ENCODE measurements around the gene GHRH.

Gene GHRH

DNA sequence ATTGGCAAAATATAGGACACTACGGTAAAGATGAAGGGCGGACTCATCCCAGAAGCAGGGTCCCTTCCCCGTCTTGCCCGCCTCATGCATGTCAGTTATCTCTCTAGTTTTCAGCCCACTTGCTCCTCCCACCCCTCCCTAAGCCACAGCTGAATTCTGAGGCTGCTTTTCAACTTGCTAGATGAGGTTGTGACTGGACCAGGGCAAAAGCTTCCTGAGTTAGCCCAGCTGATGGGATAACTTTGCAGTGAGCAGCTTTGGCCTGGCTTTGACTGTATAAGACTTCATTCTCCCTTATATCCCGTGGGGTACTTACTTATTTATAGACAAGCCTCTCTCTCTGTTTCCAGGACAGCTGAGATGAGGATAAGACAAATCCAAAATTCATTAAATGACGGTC is 23.2 kb downstream of the GHRH start:
- no peak for DNase-seq (ENCODE audit: low read depth in 2 of 2)

DNA sequence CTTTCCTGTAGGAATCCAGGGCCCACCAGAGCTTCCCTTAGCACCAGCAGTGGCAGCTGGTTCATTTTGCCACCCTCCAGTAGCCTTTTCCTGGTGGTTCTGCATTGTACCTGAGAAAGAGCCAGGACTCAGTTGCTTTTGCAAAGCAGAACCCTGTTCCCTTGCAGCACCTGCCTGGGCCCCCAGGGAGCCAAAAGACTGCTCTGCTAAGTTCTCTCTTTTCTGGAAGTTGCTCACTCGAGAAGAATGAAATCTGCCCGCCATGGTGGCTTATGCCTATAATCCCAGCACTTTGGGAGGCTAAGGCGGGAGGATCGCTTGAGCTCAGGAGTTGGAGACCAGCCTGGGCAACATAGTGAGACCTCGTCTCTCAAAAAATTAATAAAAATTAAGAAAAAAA is 24.0 kb downstream of the GHRH start:
- no peak for DNase-seq (ENCODE audit: low read depth in 2 of 2)

DNA sequence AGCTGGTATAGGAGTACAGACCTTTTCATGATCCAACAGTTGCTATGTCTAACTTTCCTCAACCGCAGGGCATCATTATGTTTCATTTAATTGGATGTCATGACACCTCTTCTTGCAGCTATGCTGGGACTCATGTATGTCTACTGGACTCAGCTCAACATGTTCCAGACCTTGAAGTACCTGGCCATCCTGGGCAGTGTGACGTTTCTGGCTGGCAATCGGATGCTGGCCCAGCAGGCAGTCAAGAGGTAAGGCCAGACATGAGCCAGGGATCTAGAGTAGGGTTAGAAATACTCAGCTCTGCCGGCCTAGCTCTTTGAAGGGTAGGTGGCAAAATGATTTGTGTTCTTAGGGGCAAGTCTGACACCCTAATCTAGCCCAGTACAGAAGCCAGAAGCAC is 25.2 kb downstream of the GHRH start:
- DNase-seq (ENCODE audit: low read depth in 2 of 2) = no peak

DNA sequence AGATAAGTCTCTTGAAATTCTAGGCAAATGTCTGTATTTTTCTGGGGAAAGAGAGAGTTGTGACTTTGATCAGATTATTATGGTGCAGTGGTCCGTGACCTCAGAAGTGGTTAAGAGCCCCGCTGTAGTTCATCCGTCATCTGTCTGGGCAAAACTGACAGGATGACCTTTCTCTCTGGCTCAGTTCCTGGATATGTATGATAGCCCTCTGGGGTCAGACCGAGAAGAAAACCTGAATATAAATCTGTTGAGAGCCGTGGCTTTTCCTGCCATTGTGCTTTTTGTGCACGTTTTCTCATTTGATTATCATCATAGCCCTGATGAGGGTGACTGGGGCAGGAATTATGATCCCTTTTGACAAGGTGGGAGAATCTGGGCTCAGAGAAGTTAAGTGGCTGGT is 26.5 kb downstream of the GHRH start:
- no peak for DNase-seq (ENCODE audit: low read depth in 2 of 2)

DNA sequence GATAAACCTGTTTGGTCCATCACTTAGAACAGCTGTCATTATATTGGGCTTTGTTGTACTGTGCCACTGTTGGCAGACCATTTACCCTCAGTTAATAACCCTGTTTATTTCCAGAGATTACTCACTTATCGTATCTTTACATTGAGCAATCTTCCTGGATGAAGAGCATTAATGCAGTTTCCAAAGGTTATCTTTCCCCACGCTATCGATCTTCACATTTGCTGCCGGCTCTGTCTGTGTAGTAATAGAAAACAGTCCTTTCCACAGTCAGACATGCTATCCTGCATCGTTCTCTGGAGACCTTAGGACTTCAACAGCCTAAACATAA is 27.4 kb downstream of the GHRH start:
- no peak for DNase-seq (ENCODE audit: low read depth in 2 of 2)

DNA sequence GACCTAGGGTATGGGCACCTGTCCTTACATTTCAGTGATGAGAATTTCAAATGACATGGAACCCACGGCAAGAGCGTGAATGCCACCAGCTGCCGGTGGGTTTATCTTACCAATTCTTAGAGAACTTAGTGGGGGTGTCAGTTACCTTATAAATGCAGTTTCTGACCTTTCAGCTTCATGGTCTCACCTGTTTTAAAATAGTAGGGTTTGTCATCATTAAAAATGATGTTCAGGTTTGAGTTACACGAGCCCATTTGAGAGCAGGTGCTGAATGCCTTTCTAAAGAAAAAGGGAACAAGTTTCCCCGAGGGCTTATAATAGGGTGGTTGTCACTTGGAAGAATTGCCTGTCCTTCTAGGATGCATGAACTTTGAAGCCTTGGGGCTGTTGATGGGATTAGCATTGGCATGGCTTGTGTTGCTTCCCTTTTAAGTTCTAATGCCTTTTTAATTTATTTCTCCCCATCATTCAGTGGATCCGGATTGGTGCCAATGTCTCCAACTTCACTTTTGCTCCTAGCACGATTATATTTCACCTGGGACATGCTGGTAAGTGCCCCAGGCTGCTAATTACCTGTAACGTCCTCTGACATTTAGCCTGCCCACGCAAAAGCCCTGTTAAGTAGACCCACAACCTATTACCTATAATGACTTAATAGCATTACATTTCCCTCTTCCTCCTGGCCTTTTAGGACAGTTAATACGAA is 27.9 kb downstream of the GHRH start:
- DNase-seq (ENCODE audit: low read depth in 2 of 2) = no peak

DNA sequence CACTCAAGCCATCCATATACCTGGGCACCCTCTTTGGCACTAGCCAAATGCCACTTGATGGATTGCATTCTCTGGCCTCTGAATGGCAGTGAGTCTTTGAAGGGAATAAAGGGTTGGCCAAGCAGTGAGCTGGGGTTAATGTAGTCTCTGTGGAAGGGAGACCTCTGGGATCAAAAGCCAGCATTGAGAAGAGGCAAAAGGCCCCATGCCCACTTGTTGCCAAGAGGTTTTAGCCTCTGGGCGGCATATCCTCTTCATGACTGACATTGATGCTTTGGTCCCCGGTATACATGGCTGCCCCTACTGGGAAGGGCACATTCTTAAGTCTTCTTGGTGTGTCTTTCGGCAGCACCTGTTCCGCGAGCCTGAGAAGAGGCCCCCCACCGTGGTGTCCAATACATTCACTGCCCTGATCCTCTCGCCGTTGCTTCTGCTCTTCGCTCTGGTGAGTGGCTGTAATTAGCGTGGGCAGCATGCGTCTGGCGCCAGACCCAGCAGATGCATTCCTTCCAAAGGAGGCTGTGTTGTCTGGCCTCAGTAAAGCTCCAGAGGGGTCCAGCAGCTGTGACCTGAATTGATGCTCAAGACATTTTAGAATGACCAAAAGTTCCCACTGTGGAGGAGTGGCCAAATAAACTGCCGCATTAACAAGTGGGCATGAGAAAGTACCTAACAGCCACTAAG is 29.5 kb downstream of the GHRH start:
- no peak for DNase-seq (ENCODE audit: low read depth in 2 of 2)

DNA sequence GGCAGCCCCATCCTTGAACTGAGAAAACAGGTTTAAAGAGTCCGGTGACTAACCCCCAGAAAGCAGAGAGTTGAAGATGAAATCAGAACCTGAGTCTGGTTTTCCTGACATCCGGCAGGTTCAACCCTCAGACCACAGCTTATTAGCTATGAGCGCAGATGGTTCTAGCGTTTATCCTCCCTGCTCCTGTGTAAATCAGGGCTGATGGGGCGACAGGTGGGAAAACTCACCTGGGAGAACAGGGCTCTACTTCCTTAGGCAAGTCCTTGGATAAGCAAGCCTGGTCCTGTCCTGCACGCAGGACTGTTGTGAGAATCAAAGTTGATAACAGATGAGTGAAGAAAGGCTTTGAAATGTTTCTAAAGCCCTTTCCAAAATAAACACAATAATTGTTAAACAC is 31.4 kb downstream of the GHRH start:
- DNase-seq (ENCODE audit: low read depth in 2 of 2) = no peak

DNA sequence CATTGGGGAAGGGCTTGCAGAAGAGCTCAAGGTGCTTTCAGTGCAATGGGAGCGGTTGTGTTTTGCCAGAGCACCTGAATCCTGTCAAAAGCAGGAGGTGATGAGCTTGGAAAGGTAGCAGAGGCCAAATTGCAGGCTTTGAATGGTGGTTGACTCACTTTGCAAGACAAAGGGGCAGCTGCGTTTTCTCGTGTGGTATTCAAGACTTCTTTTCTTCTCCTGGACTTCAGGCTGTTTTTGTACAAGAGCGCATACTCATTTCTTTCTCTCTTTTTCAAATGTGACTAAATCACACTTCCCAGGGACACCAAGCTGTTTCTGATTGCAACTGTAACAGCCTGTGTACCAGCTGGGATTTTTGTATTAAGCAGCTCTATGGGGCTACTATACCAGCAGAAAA is 32.3 kb downstream of the GHRH start:
- DNase-seq (ENCODE audit: low read depth in 2 of 2) = no peak

DNA sequence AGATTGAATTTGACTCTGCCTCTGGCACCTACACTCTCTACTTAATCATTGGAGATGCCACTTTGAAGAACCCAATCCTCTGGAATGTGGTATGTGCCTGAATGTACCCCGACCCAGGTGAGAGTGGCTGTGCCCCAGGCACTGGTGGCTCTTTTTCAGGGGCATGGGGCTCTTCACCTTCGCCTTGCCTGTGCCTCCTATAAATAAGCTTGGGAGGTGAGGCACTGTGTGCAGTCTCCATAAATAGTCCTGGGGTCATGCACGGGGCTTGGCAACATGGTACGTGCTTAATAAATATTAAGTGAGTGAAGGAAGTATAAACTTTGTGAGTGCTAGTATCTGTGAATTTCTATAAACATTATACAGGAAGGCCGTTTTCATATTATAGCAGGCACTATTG is 33.0 kb downstream of the GHRH start:
- no peak for DNase-seq (ENCODE audit: low read depth in 2 of 2)

DNA sequence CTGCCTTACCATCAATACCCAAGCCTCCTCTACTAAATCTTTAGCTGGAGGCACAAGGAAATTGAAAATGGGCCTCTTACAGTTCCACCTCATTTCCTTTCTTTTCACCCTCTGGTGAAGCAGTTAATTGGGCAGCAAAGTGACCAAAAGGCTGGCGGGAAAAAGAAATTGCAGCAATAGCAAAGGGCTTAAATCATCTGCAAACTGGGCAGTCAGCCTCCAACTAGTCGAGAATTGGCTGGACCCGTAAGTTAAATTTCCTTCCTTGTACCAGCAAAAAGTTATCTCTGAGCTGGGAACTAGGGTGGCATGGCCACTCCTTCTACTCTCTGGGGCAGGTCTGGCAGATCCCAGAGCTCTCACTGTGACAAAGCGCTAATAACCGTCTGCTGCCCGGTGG is 33.5 kb downstream of the GHRH start:
- no peak for DNase-seq (ENCODE audit: low read depth in 2 of 2)

DNA sequence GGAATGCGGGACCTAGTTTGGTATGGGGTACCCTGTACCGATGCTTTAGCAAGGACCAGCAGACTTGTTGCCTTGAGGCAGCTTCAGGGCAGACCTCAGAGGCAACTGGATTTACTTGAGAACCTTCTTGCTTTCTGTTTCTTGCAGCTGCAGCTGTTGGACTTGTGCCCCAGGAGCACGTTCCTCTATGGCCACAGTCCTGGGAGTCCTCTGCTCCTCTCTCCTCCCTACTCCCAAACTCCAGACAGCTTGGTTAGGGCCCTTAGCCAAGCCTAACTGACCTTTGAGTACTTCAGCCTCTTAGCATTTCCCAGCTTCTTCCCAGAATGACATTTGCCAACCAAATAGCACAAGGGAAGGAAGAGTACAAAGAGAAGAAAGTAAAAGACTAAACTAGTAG is 34.7 kb downstream of the GHRH start:
- DNase-seq (ENCODE audit: low read depth in 2 of 2) = no peak

DNA sequence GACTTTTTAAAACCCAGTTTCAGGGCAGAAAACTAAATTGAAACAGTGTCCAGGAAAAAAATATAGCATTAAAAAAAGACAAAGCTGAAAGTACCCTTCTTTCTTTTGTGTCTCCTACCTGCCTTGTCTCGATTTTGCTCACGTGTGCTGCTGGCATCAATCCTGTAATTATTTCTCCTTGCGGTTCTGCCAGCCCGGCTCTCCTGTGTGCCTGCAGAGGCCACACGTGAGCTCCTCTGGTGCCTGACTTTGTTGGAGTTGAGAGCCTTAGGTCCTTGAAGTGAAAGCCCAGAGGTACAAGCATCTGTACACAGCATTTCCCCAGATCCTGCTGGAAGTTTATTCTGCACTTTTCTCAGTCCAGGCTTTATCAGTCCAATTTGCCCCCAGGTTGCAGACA is 36.5 kb downstream of the GHRH start:
- no peak for DNase-seq (ENCODE audit: low read depth in 2 of 2)

DNA sequence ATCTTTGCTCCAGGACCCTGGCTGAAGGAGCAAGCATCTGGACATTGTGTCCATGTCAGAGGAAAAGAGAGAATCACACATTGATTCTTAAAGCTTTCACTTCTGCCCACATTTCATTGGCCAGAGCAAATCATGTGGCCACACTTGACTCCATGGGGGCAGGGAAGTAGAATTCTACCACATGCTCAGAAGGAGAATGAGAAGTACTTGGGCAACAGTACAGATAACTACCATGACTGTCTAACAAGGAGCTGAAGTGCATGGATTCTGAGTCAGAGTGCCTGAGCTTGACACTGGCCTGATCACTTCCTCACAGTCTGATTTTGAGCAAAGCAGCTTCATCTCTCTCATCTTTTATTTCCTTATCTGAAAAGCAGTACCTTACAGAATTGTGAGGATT is 38.6 kb downstream of the GHRH start:
- DNase-seq (ENCODE audit: low read depth in 2 of 2) = no peak

DNA sequence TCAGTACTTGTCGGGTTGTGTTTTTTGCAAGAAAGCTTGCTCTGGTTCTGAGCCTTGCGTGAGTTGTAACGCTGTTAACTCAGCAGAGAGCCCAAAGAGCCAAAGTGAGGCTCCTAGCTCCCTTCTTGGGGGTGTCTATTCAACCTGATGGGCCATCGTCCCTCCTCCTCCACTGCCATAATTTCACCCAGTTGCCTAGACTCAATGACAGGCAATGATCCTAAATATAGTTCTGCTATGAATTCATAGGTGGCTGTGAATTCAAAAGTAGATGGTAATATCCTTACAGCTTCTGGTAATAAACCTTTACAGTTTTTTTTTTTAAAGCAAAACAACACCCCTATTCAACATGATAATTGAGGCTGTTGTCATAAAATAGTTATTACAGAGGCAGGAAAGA is 39.5 kb downstream of the GHRH start:
- DNase-seq (ENCODE audit: low read depth in 2 of 2) = no peak

DNA sequence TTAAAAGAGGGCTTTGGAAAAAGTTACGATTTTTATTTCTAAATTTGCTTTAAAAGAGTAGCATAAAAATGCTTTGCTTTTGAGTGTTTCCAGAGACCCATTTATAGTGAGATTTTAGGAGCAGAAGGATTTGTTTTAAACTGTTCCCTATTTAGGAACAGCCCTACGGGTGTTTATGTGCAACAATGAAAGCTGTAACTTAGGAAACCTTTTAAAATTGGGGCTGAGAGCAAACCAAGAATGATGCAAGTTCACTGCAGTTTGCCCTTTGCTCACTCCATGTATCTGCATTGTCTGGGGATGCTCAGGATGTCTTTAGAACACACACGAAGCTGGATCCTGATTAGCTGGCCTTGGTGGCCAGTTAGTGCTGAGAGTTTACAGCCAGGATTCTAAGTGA is 40.9 kb downstream of the GHRH start:
- DNase-seq (ENCODE audit: low read depth in 2 of 2) = no peak

DNA sequence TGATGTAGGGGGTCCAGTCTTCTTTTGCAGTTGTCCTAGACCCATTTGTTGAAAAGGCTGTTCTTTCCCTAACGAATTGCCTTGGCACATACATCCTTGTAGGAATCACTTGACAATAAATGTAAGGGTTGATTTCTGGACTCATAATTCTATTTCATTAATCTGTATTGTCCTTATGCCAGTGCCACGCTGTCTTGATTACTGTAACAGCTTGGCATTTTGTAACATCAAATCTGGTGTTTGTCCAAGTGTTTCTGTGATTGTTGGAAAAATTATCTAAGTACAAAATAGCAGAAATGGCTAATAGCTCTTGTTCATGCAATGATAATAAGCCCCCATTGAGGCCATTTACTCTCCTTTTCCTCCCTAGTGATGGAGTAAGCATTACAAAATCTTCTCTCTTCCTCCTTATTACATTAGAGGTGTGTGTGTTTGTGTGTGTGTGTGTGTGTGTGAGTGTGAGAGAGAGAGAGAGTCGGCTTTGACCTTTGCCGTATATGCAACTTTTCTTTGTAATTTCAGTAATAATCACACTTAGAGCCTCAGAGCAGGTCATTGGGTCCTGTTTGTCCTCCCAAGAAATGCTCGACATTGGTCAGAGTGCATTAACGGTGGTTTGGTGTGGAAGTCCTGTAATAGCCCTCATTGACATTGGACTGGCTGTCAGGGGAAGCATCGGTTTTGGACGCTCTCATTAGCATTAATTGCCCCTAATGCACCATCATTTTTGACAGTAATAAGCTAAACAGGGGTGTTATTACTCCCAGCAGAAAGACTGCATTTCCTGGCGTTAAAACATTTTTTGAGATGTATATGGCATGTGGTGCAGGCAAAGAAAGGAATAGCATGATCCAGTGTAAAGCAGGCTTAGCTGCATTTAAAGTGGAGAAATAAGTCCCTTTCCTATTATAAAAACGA is 41.6 kb downstream of the GHRH start:
- no peak for DNase-seq (ENCODE audit: low read depth in 2 of 2)

DNA sequence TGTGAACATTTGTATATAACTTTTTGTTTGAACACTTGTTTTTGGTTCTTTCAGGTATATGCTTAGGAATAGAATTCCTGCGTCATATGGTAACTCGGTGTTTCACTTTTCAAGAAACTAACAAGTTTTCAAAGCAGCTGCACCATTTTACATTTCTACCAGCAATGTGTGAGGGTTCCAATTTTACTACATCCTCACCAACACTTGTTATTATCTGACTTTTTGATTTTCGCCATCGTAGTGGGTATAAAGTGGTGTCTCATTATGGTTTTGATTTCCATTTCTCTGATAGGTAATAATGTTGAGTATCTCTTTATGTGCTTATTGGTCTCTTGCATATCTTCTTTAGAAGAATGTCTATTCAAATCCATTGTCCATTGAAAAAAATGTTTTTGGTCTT is 42.6 kb downstream of the GHRH start:
- DNase-seq (ENCODE audit: low read depth in 2 of 2) = no peak

DNA sequence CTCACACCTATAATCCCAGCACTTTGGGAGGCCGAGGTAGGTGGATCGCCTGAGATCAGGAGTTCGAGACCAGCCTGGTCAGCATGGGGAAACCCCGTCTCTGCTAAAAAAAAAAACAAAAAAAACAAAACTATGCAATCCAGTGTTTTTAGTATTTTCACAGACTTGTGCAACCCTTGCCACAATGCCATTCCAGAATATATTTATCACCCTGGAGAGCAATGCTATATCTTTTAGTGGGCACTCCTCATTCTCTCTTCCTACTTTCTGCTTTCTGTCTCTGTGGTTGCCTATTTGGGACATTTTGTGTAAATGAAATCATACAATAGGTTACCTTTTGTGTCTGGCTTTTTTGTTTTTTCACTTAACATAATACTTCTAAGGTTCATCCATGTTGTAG is 43.2 kb downstream of the GHRH start:
- DNase-seq (ENCODE audit: low read depth in 2 of 2) = no peak

DNA sequence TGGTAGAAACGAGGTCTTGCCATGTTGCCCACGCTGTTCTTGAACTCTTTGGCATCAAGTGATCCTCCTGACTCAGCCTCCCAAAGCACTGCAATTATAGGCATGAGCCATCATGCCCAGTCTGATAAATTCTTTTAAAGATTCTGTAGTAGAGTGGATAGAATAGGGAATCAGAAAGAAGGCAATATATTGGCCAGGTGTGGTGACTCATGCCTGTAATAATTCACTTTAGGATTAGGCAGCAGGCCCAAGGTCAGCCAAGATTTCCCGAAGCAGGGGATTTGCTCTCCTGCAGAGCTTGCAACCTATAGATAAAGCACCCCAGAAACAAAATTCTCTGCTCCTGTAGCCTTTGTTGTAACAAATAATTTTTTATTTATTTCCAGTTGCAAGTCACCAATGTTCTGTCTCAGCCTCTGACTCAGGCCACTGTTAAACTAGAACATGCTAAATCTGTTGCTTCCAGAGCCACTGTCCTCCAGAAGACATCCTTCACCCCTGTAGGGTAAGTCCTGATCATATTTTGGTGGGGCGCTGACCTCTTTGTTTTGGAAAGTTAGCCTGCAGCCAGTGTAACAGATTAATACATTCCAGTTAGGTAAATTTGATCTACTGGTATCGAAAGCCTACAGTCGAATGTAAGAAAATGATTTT is 51.8 kb downstream of the GHRH start:
- DNase-seq (ENCODE audit: low read depth in 2 of 2) = no peak

DNA sequence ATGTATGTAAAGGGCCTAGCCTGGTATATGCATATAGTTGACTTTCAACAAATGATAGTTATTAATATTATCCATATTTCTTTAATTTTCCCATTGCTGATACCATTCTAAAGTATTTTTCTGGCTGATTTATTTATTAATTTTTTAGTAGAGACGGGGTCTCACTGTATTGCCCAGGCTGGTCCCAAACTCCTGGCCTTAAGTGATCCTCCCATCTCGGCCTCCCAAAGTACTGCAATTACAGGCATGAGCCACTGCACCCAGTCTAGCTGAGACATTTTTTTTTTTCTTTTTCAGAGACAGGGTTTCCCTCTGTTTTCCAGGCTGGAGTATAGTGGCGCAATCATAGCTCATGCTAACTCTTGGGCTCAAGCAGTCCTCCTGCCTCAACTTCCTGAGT is 52.4 kb downstream of the GHRH start:
- DNase-seq (ENCODE audit: low read depth in 2 of 2) = no peak

DNA sequence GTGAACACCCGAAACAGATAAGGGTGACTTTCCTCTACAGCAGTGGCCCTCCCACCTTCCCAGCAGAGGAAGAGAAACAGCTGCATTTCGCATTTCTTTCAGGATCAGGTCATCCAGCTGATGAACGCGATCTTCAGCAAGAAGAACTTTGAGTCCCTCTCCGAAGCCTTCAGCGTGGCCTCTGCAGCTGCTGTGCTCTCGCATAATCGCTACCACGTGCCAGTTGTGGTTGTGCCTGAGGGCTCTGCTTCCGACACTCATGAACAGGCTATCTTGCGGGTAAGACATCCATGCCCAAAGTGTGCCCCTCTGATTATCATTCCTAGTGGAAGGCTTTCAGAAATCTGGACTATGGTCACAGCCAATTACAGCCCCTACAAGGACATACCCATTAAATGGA is 54.4 kb downstream of the GHRH start:
- no peak for DNase-seq (ENCODE audit: low read depth in 2 of 2)

DNA sequence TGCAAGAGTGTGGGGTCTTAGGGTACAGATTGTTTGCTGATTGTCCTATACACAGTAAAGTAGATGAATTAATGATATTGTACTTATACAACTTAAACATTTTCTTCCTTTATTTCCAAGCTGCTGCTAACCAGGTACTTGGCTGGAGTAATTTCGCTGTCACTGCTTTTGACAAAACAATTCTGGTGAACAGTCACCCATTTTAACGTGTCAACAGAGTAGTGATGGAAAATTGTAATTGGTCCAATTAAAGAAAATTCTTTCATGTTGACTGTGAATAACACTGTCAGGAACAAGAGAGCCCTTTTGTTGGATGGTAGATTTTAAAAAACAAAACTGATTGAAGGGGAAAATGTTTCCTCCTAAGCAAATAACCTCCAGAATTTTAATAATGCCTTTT is 55.8 kb downstream of the GHRH start:
- DNase-seq (ENCODE audit: low read depth in 2 of 2) = no peak
